Endothelial cell of umbilical vein (primary cell): ENCODE measurements around the gene SLCO2B1. TPM values are rescaled to one million over a fixed set of nuclear protein-coding genes. Genes with fewer than 3 reads are reported as not detected.

ENCODE experiments used
- BruUV-seq: library from RNA; stranded (reverse); fragments of 400-500 nt; replicated peaks from 2 replicates; lab custom pipeline; 2021; lab: Mats Ljungman, UMichigan
- CTCF ChIA-PET: fragments of 300-600, 350-600 bp; sonication (Branson Sonifier 250); formaldehyde crosslinking; loops from one replicate; lab custom pipeline; 2021; ENCODE audit warnings: antibody characterized with exemption, inconsistent platforms; lab: Charles Lee
- POLR2A ChIA-PET: fragments of 300-600, 350-600 bp; sonication (Branson Sonifier 250); formaldehyde crosslinking; loops from one replicate; lab custom pipeline; 2021; ENCODE audit warnings: antibody characterized with exemption, inconsistent platforms; lab: Charles Lee
- DNase-seq: peaks from one replicate; pipeline ENCODE4 v3.0.0-alpha.2; 2011; ENCODE audit warnings: low read depth, low spot score
- FAIRE-seq: peaks from 2 replicates; lab custom pipeline; 2011; peaks lifted over from hg19 to GRCh38; lab: Jason Lieb, UNC
- H2AFZ ChIP-seq: 2 replicates; pipeline ENCODE4 v1.6.0; 2012; ENCODE audit warnings: low read depth, low read length, control low read depth, inconsistent platforms
- H3K27ac ChIP-seq: 2 replicates; pipeline ENCODE4 v1.5.1; 2011; ENCODE audit warnings: low read depth, mild to moderate bottlenecking, control low read depth, low read length, moderate library complexity; ENCODE audit not compliant: insufficient read depth
- H3K27me3 ChIP-seq, 2 experiments: 2 replicates each; pipeline versions ENCODE4 v1.6.0 to v1.6.1; 2011; ENCODE audit warnings: low read length in 2 of 2, mixed read lengths in 1 of 2; ENCODE audit not compliant: control insufficient read depth in 2 of 2, insufficient read depth in 2 of 2
- H3K36me3 ChIP-seq, 2 experiments: 2 replicates in 1 of 2; 3 replicates in 1 of 2; pipeline ENCODE4 v1.5.1; 2011; ENCODE audit warnings: low read length in 2 of 2, mild to moderate bottlenecking in 1 of 2, moderate library complexity in 1 of 2; ENCODE audit not compliant: control insufficient read depth in 2 of 2, insufficient read depth in 2 of 2; ENCODE audit errors: extremely low read depth in 1 of 2
- H3K4me1 ChIP-seq: 3 replicates; pipeline ENCODE4 v1.5.1; 2011; ENCODE audit warnings: mild to moderate bottlenecking, low read length; ENCODE audit not compliant: control insufficient read depth, insufficient read depth; ENCODE audit errors: extremely low read depth
- H3K4me2 ChIP-seq: 2 replicates; pipeline ENCODE4 v1.6.1; 2011; ENCODE audit warnings: low read length, control low read depth, mixed read lengths; ENCODE audit not compliant: insufficient read depth
- H3K4me3 ChIP-seq, 3 experiments: fragments of 200-600 bp in 1 of 3; sonication (generic), shearing (Covaris generic) in 1 of 3; replicated peaks in 1 of 3; 2 replicates each; pipeline ENCODE4 v1.5.1; 2011 to 2016; ENCODE audit warnings: control low read depth in 3 of 3, low read length in 3 of 3, mild to moderate bottlenecking in 2 of 3, inconsistent platforms in 1 of 3, low read depth in 1 of 3, moderate library complexity in 1 of 3; ENCODE audit not compliant: insufficient read depth in 1 of 3
- H3K79me2 ChIP-seq: 2 replicates; pipeline ENCODE4 v1.6.0; 2012; ENCODE audit warnings: low read length, inconsistent platforms; ENCODE audit not compliant: control insufficient read depth, insufficient read depth
- H3K9ac ChIP-seq: replicated peaks from 2 replicates; pipeline ENCODE3; 2011; ENCODE audit warnings: low read length, control low read depth; ENCODE audit not compliant: insufficient read depth; ENCODE audit errors: extremely low read depth
- H3K9me1 ChIP-seq: replicated peaks from 3 replicates; pipeline ENCODE4 v1.6.0; 2011; ENCODE audit warnings: mild to moderate bottlenecking, low read length; ENCODE audit not compliant: control insufficient read depth, insufficient read depth; ENCODE audit errors: extremely low read depth
- H3K9me3 ChIP-seq: replicated peaks from 2 replicates; pipeline ENCODE4 v1.5.1; 2012; ENCODE audit warnings: low read length, inconsistent platforms; ENCODE audit not compliant: control insufficient read depth, insufficient read depth
- H4K20me1 ChIP-seq: replicated peaks from 2 replicates; pipeline ENCODE3; 2011; ENCODE audit warnings: mild to moderate bottlenecking, low read length; ENCODE audit not compliant: control insufficient read depth, insufficient read depth; ENCODE audit errors: extremely low read depth
- CTCF ChIP-seq, 2 donors: IDR thresholded peaks; 1 replicate in 1 of 2; 2 replicates in 1 of 2; pipeline ENCODE4 v1.5.1; 2011; ENCODE audit warnings: low read length in 2 of 2, mild to moderate bottlenecking in 2 of 2, moderate library complexity in 2 of 2, control low read depth in 1 of 2, inconsistent platforms in 1 of 2, low read depth in 1 of 2; ENCODE audit not compliant: insufficient read depth in 1 of 2; ENCODE audit errors: extremely low read depth in 1 of 2
- EZH2 ChIP-seq: IDR thresholded peaks from 2 replicates; pipeline ENCODE4 v1.6.1; 2012; ENCODE audit warnings: borderline replicate concordance, low read depth, mild to moderate bottlenecking, moderate library complexity, low read length, inconsistent platforms; ENCODE audit not compliant: severe bottlenecking
- FOS ChIP-seq: IDR thresholded peaks from 2 replicates; pipeline ENCODE4 v1.6.1; 2011; ENCODE audit warnings: mild to moderate bottlenecking, low read length, moderate library complexity, borderline replicate concordance; ENCODE audit not compliant: insufficient read depth
- JUN ChIP-seq: IDR thresholded peaks from 2 replicates; pipeline ENCODE4 v1.6.1; 2011; ENCODE audit warnings: borderline replicate concordance, low read depth; ENCODE audit not compliant: insufficient read length, insufficient read depth
- MAX ChIP-seq: IDR thresholded peaks from 2 replicates; pipeline ENCODE4 v1.6.1; 2011; ENCODE audit not compliant: insufficient read depth, insufficient read length
- POLR2A ChIP-seq: IDR thresholded peaks from 2 replicates; pipeline ENCODE4 v1.6.1; 2012; ENCODE audit warnings: low read depth, mild to moderate bottlenecking, control low read depth, low read length
- dilution Hi-C: fragments of 300-500 bp; cut with MboI; formaldehyde crosslinking; loops from one replicate; pipeline ENCODE4 v1.15.0; 2019; ENCODE audit warnings: low sequenced_read_pairs; ENCODE audit not compliant: extremely low pct_ligation_motif_present
- intact Hi-C: fragments of 100-400 bp; cut with micrococcal nuclease; formaldehyde crosslinking; loops from one replicate; pipeline ENCODE4 v1.10.0; 2022
- polyA plus RNA-seq, 4 experiments: library from polyadenylated mRNA; depleted of rRNA in 3 of 4; stranded (reverse) in 3 of 4; unstranded in 1 of 4; fragments of >200 nt; gene quantifications; 2 replicates each; pipeline versions ENCODE4 v1.2.1 to v1.2.3, GENCODE V29; 2011 to 2012; ENCODE audit warnings: missing spikeins in 1 of 4
- total RNA-seq: library from RNA; stranded (reverse); gene quantifications from 2 replicates; pipeline ENCODE4 v1.2.3, GENCODE V29; 2021

SLCO2B1 gene
- total and polyA plus RNA-seq, 2 donors (not counting 3 experiments of a cell fraction or from before 2014, with no cell fraction given), result 0.04 TPM; not detected in 1

- TF ChIP-seq EZH2 (no peak), FOS (no peak), CTCF (IDR thresholded peaks at IDR 0.05; ENCODE audit: extremely low read depth in 1 of 2, insufficient read depth in 1 of 2, low read depth in 1 of 2, low read length in 2 of 2) (no peak), MAX (no peak), POLR2A (no peak), JUN (no peak)
- H3K9me3 ChIP-seq, result no peaks in the 10 kb centered on the region
- BruUV-seq, result no TSS peak
- no peaks in the 10 kb centered on the region for H3K79me2 ChIP-seq
- no peaks in the 10 kb centered on the region for H3K9me1 ChIP-seq
- no peak overlapping the region for H3K9ac ChIP-seq
- no peak overlapping the region for H3K4me3 ChIP-seq
- no peak overlapping the region for H2AFZ ChIP-seq
- H3K27me3 ChIP-seq, result peaks cover 0 to 2% of the 10 kb centered on the region in 2 experiments
- H3K27ac ChIP-seq, result no peak overlapping the region
- dilution Hi-C loops, result no loop called here
- FAIRE-seq (no peak), DNase-seq (no peak)
- no peaks in the 10 kb centered on the region for H4K20me1 ChIP-seq
- H3K4me2 ChIP-seq, result no peak overlapping the region
- intact Hi-C loops, result no loop called here
- CTCF ChIA-PET, result interaction anchor here (0.9 to 9.9 kb wide), 5 partner anchors 14 to 59 kb away, joined by 3 to 125 read pairs (median 5); no protein-coding TSS in a partner anchor
- POLR2A ChIA-PET, result no interaction called here
- no peaks in the 10 kb centered on the region for H3K36me3 ChIP-seq
- no peaks in the 10 kb centered on the region for H3K4me1 ChIP-seq
Observed at GRCh38 chr11:75189911-75190310, 39.0 kb downstream of the SLCO2B1 start.
